ENCODE measurements around the gene RXRA.

Gene RXRA

GRCh38 chr9:134339183-134339806 is 13.0 kb downstream of the RXRA start:
- DNase-seq, result peak; percentile 40

GRCh38 chr9:134340475-134341160 is 14.4 kb downstream of the RXRA start:
- no peak for DNase-seq

- no peak for DNase-seq
Measured at GRCh38 chr9:134341306-134341705, 15.1 kb downstream of the RXRA start.

GRCh38 chr9:134341929-134342745 is 15.9 kb downstream of the RXRA start:
- DNase-seq, result no peak

GRCh38 chr9:134342746-134343115 is 16.5 kb downstream of the RXRA start:
- no peak for DNase-seq

GRCh38 chr9:134343637-134344036 is 17.4 kb downstream of the RXRA start:
- DNase-seq, result no peak

- no peak for DNase-seq
Measured at GRCh38 chr9:134344068-134344799, 18.0 kb downstream of the RXRA start.

- no peak for DNase-seq
Measured at GRCh38 chr9:134344800-134345310, 18.6 kb downstream of the RXRA start.

GRCh38 chr9:134345737-134346136 is 19.5 kb downstream of the RXRA start:
- DNase-seq, result no peak

GRCh38 chr9:134346151-134346550 is 19.9 kb downstream of the RXRA start:
- DNase-seq, result no peak

- no peak for DNase-seq
Measured at GRCh38 chr9:134346840-134347583, 20.8 kb downstream of the RXRA start.

- DNase-seq, result no peak
Measured at GRCh38 chr9:134347996-134348395, 21.7 kb downstream of the RXRA start.

- no peak for DNase-seq
Measured at GRCh38 chr9:134348404-134349155, 22.3 kb downstream of the RXRA start.

GRCh38 chr9:134349936-134350335 is 23.7 kb downstream of the RXRA start:
- DNase-seq, result no peak

- DNase-seq, result no peak
Measured at GRCh38 chr9:134350416-134350994, 24.2 kb downstream of the RXRA start.

- DNase-seq, result no peak
Measured at GRCh38 chr9:134351606-134352176, 25.4 kb downstream of the RXRA start.

GRCh38 chr9:134352247-134352933 is 26.1 kb downstream of the RXRA start:
- no peak for DNase-seq

GRCh38 chr9:134353539-134353938 is 27.3 kb downstream of the RXRA start:
- DNase-seq, result no peak

- no peak for DNase-seq
Measured at GRCh38 chr9:134355158-134355557, 28.9 kb downstream of the RXRA start.
